22Rv1 (cell line): Measurements from ENCODE around the gene NHERF1.

Experiments used
- CTCF ChIP-seq: fragments of 450-650 bp; IDR thresholded peaks from 2 replicates; pipeline ENCODE4 v1.5.1; 2017; ENCODE audit warnings: mild to moderate bottlenecking
- ZFX ChIP-seq: fragments of 450-650 bp; IDR thresholded peaks from 2 replicates; pipeline ENCODE4 v1.6.1; 2017; ENCODE audit warnings: antibody characterized with exemption, borderline replicate concordance

GRCh38 chr17:74720506-74720905 lies 27.9 kb upstream of the NHERF1 start:
- TF ChIP-seq CTCF (no peak), ZFX (no peak)
